Mesodermal cell (in vitro differentiated cells): ENCODE measurements around the gene NBEAL1.
"Not testable (repeated sequence)": the region's sequence is repeated elsewhere in the genome, so short reads cannot be mapped to it uniquely, and the experiment has no call there.

ENCODE experiments used
- H3K27ac ChIP-seq: 2 replicates; pipeline ENCODE4 v1.7.0; 2013; ENCODE audit warnings: mild to moderate bottlenecking, low read depth, low read length, moderate library complexity; ENCODE audit not compliant: severe bottlenecking
- H3K36me3 ChIP-seq: 2 replicates; pipeline ENCODE4 v1.7.1; 2013; ENCODE audit warnings: mild to moderate bottlenecking, low read length, moderate library complexity; ENCODE audit not compliant: control insufficient read depth, insufficient read depth
- H3K4me1 ChIP-seq: one replicate; pipeline ENCODE4 v1.7.1; 2013; ENCODE audit warnings: mild to moderate bottlenecking, low read length; ENCODE audit not compliant: insufficient read depth, control insufficient read depth, poor library complexity, severe bottlenecking
- H3K4me3 ChIP-seq: 2 replicates; pipeline ENCODE4 v1.7.0; 2013; ENCODE audit warnings: low read length, control low read depth, mild to moderate bottlenecking; ENCODE audit not compliant: insufficient read depth, poor library complexity, severe bottlenecking; ENCODE audit errors: extremely low read depth
- H3K9me3 ChIP-seq: 2 replicates; pipeline ENCODE4 v1.7.1; 2013; ENCODE audit warnings: mild to moderate bottlenecking, low read length, moderate library complexity; ENCODE audit not compliant: control insufficient read depth
- WGBS, 2 experiments: methylation state at CpG; one replicate each; pipeline ENCODE4 v1.1.5; 2013; ENCODE audit warnings: missing lambda C conversion rate in 2 of 2; ENCODE audit not compliant: insufficient coverage in 2 of 2; 5-methylcytosine and 5-hydroxymethylcytosine counted together

NBEAL1 gene

DNA sequence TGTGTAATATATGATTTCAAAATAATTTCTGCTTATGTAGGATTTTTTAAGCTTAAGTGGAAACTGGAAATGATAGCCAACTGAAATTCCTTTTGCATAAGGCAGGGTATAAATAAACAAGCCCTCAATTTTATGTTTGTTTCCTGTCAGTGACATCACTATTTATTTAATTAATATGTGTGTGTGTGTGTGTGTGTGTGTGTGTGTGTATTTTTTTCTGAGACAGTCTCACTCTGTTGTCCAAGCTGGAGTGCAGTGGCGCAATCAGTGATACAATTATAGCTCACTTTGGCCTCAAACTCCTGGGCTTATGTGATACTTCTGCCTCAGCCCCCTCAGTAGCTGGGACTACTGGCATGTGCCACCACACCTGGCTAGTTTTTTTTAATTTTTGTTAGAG, 194.9 kb downstream of the NBEAL1 start:
- no peak overlapping the region for H3K27ac ChIP-seq
- H3K9me3 ChIP-seq, result no peaks in the 10 kb centered on the region
- H3K36me3 ChIP-seq, result peaks cover 13% of the 10 kb centered on the region
- no peak overlapping the region for H3K4me3 ChIP-seq
- no CpG with 5 or more reads among the region's 1 CpG for WGBS, 2 experiments
- H3K4me1 ChIP-seq, result no peaks in the 10 kb centered on the region

DNA sequence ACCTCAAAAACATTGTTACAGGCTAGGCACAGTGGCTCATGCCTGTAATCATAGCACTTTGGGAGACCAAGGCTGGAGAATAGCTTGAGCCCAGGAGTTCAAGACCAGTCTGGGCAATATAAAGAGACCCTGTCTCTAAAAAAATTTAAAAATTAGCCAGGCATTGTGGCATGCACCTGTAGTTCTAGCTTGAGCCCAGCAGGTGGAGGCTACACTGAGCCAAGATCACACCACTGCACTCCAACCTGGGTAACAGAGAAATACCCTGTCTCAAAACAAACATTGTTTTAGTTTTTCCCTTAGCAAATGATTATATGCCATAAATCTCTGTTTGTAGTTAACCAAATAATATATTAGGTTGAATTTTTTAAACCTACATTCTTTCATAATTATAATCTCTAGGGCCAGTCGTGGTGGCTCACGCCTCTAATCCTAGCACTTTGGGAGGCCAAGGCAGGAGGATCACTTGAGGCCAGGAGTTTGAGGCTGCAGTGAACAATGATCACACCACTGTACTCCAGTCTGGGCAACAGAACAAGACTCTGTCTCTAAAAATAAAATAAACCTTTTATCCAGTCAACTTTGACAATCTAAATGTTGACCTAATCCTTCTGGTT, 210.9 kb downstream of the NBEAL1 start:
- no peaks in the 10 kb centered on the region for H3K9me3 ChIP-seq
- 70 to 94% methylated on average over 2 of the region's 2 CpGs for WGBS, 2 experiments
- no peak overlapping the region for H3K4me3 ChIP-seq
- H3K36me3 ChIP-seq, result no peaks in the 10 kb centered on the region
- H3K4me1 ChIP-seq, result no peaks in the 10 kb centered on the region
- no peak overlapping the region for H3K27ac ChIP-seq

DNA sequence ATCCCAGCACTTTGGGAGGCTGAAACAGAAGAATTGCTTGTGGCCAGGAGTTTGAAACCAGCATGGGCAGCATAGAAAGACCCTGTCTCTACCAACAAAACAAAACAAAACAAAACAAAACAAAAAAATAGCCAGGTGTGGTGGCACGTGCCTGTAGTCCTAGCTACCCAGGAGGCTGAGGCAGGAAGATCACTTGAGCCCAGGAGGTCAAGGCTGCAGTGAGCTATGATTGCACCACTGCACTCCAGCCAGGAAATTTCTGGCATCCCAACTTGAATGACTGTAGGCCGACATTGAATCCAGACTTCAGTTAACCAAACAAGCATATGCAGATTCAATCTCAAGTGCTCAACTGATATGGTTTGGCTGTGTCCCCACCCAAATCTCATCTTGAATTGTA, 215.0 kb downstream of the NBEAL1 start:
- not testable (repeated sequence) for H3K4me1 ChIP-seq, H3K9me3 ChIP-seq, H3K27ac ChIP-seq, H3K36me3 ChIP-seq, H3K4me3 ChIP-seq
- 84 to 90% methylated on average over 2 of the region's 2 CpGs for WGBS, 2 experiments

DNA sequence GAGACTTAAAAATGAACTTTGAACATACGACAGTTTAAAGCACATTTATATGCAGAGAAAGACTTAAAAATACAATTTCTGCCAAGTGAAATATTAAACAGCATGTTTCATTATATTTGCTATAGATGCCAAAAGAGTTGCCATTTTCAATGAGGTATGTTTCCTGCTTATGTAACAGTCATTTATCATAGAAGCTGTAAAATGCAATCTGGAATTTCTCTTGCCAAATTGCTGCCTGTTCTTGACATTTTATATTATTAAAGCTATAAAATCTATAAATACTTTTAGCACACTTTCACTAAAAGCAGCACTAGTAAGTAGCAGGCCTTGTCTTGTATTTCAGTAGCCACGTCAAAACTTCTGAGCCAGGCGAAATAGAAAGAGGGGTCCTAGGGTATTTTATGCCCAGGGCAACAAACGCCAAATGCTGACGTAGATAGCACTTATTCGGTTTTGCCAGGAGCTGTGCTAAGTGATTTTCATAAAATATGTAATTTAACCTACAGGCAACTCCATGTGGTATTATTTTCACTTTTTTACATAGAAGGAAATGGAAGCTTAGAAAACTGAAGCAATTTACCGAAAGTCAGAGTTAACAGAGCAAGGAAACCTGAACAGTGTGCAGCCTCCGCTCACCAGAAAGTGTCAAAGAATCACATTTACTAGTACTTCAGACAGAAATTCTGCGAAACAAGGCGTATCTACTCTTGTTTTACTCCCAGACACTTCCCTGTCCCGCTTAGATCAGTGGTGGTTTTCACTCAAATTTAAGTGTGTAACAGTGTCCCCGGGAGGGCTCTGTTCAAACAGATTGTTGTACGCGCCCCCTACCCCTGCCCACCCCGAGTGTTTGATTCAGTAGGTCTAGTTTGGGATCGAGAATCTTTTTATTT, 222.9 kb downstream of the NBEAL1 start:
- peaks cover 15% of the 10 kb centered on the region for H3K36me3 ChIP-seq
- peak overlapping the region; percentile 83 for H3K4me3 ChIP-seq
- H3K4me1 ChIP-seq, result no peaks in the 10 kb centered on the region
- H3K27ac ChIP-seq, result no peak overlapping the region
- no peaks in the 10 kb centered on the region for H3K9me3 ChIP-seq
- WGBS, 2 experiments, result 96 to 98% methylated on average over 11 to 12 of the region's 16 CpGs

DNA sequence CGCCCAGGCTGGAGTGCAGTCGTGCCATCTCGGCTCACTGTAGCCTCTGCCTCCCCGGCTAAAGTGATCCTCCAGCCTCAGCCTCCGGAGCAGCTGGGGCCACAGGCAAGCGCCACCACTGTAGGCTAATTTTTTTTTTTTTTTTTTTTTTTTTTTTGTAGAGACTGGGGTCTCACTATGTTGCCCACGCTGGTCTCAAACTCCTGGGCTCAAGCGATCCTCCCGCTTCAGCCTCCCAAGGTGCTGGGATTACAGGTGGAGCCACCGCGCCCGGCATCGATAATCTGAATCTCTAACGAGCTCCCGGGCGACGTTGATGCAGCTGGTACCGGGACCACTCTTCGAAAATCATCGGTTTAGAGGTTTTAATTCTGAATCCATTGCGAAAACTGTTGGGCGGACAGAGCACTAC, 223.6 kb downstream of the NBEAL1 start:
- H3K4me3 ChIP-seq, result peak overlapping the region; percentile 83
- peak overlapping the region; percentile 98 for H3K27ac ChIP-seq
- peaks cover 19% of the 10 kb centered on the region for H3K36me3 ChIP-seq
- 39 to 44% methylated on average over 19 to 21 of the region's 22 CpGs for WGBS, 2 experiments
- H3K9me3 ChIP-seq, result no peaks in the 10 kb centered on the region
- H3K4me1 ChIP-seq, result no peaks in the 10 kb centered on the region

DNA sequence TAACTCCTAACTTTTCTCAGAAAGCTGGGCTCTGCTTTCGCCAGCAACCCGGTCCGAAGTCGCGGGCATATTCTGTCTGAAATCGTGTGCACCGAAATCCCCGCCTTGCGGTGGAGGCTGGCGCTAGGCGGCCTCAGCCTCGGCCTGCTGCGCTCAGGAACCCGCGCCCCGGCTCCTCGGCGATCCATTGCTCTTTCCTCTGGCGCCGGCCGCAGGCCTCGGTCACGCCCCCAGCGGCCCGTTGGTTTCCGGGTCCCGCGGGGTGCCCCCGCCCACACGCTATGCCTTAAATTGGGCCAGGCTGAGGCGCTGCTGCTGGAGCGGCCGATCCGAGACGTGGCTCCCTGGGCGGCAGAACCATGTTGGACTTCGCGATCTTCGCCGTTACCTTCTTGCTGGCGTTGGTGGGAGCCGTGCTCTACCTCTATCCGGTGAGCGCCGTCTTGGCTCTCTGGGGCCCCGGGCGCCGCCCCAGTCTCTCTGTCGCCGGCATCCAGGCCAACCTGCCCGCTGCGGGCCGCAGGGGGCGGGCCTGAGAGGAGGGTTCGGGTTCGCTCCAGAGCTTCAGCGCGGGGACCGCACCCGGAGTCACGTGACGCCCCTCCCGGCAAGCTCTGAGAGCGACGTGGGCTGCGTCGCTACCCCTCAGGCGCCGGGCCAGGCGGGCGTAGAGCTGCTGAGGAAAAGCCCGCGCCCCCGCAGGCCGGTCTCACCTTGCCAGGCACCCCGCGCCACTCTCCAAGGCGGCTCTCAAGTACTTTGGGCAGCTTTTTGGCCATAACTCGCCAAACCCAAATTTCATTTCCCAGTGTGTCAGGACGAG, 224.2 kb downstream of the NBEAL1 start, which contains the start of gene CYP20A1:
Gene CYP20A1, plus strand, starts transcription at position 315 of the 823 bp plus-strand sequence. Its CDS starts 45 bp downstream, at position 360.
- WGBS, 2 experiments, result 0 to 1% methylated on average over 73 to 75 of the region's 80 CpGs
- no peaks in the 10 kb centered on the region for H3K9me3 ChIP-seq
- peak within 1 kb of the TSS; percentile 98 for H3K27ac ChIP-seq
- H3K36me3 ChIP-seq, result peaks cover 24% of the 10 kb centered on the region
- no peaks in the 10 kb centered on the region for H3K4me1 ChIP-seq
- H3K4me3 ChIP-seq, result peak within 1 kb of the TSS; percentile 83

DNA sequence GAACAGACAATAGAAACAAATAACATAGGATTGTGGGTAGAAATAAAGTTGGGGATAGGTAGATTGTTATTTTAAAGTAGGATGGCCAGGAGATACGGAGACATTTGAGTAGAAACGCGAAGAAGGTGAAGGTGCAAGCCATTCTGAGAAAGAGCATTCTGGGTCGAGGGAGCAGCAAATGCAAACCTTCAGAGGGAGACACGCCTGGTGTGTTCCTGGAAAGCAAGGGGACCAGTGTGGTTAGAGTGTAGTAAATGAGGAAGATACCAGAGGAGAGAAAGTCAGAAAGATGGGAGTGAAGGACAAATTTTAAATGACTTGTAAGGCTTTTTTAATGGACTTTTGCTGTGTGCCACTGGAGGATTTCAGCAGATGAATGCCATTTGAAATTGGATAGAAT, 225.8 kb downstream of the NBEAL1 start:
- H3K9me3 ChIP-seq, result no peaks in the 10 kb centered on the region
- no peak overlapping the region for H3K27ac ChIP-seq
- H3K4me1 ChIP-seq, result no peaks in the 10 kb centered on the region
- no peak overlapping the region for H3K4me3 ChIP-seq
- H3K36me3 ChIP-seq, result peaks cover 26% of the 10 kb centered on the region
- WGBS, 2 experiments, result 96 to 98% methylated on average over 5 of the region's 5 CpGs

DNA sequence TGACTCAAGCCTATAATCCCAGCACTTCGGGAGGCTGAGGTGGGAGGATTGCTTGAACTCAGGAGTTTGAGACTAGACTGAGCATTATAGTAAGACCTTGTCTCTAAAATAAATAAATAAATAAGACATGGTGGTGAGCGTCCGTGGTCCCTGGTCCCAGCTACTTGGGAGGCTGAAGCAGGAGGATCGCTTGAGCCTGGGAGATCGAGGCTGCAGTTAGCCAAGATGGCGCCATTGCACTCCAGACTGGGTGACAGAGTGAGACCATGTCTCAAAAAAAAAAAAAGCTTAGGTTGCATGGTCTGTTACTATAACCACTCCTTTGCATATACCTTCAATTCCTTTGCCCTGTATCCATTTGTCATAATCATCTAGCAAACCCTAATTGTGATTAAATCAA, 227.8 kb downstream of the NBEAL1 start:
- Histone ChIP-seq H3K9me3 (no peaks in the 10 kb centered on the region), H3K36me3 (peaks cover 40% of the 10 kb centered on the region), H3K4me3 (no peak overlapping the region), H3K4me1 (no peaks in the 10 kb centered on the region), H3K27ac (no peak overlapping the region)
- WGBS, 2 experiments, result 91 to 98% methylated on average over 5 to 6 of the region's 6 CpGs

DNA sequence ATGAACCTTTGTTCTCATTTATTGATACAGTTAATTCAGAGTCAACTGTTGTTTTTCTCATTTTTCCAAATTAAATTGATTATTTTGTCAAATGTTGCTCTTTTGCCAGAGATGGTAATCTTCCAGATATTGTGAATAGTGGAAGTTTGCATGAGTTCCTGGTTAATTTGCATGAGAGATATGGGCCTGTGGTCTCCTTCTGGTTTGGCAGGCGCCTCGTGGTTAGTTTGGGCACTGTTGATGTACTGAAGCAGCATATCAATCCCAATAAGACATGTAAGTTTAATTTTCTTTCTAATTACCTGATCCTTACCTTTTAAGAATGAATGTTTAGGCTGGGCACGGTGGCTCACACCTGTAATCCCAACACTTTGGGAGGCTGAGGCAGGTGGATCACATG, 232.0 kb downstream of the NBEAL1 start:
- H3K27ac ChIP-seq, result no peak overlapping the region
- no peaks in the 10 kb centered on the region for H3K9me3 ChIP-seq
- peaks cover 64% of the 10 kb centered on the region for H3K36me3 ChIP-seq
- H3K4me3 ChIP-seq, result no peak overlapping the region
- WGBS, 2 experiments, result 90% methylated on average over 1 of the region's 3 CpGs; no CpG with 5 or more reads in 1 of the 2 experiments
- H3K4me1 ChIP-seq, result no peaks in the 10 kb centered on the region

DNA sequence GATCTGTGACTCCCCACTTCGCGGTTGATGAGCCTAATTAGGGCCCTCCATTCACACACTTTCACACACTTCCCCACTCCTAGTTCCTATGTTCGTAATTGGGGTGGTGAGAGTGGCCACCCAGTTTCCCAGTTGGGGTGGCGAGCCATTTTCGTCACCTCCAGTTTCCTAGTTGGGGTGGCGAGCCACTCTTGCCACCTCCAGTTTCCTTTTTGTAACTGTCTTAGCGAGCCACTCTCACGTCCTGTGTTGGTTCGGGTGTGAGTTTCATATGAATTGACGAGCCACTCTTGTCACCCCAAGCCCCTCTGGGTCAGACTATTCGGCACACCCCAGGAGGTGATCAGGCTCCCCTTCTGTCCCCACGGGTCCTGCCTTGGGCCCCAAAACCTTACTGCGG, 238.1 kb downstream of the NBEAL1 start:
- 96 to 100% methylated on average over 10 to 13 of the region's 13 CpGs for WGBS, 2 experiments
- Histone ChIP-seq H3K4me1 (no peaks in the 10 kb centered on the region), H3K4me3 (no peak overlapping the region), H3K36me3 (peaks cover 71% of the 10 kb centered on the region), H3K9me3 (no peaks in the 10 kb centered on the region), H3K27ac (no peak overlapping the region)
